ENCODE results near the gene CTIF.

The CTIF gene

DNA sequence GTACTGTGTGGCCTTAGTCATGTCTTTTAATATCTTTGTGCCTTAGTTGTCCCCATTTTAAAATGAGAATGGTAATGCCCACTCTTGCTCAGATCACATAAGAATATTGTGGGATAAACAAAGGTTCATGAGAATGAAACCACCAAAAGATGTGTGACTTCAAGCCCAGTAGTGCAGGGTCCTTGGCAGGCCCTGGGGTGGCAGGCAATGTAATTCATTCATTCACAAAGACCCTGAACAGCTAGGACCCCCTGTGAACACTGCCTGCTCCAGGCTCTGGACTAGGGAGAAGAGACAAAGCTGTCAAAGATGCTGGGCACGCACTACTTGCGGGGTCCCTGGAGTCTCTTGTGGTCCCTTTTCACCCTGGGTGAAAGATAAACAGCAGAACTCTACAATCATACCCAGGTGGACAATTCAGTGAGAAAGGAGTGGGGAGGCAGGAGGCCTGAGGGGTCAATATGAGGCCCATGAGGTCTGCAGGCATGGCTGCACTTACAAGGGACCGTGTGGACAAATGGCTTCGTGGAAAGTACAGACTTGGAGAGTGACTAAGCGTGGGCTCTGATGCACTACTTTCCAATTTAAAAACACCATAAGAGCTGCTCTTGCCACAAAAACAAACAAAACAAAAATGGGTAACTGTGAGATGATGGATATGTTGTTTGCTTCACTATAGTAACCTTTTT is 275.8 kb downstream of the CTIF start:
- no peak overlapping the region for H2AFZ ChIP-seq (ENCODE audit: low read length)
- H2BK5ac ChIP-seq (ENCODE audit: low read length), result no peak overlapping the region
- no peak overlapping the region for H3K14ac ChIP-seq (ENCODE audit: low read length)
- no peak overlapping the region for H2BK12ac ChIP-seq (ENCODE audit: low read length)
- H2BK15ac ChIP-seq (ENCODE audit: low read length), result no peak overlapping the region
- H3K18ac ChIP-seq (ENCODE audit: low read length), result no peak overlapping the region
- no peaks in the 10 kb centered on the region for H3K9me3 ChIP-seq (replicated peaks in 1 of 2; ENCODE audit: control insufficient read depth in 2 of 2, insufficient read depth in 1 of 2, low read depth in 1 of 2, low read length in 2 of 2)
- no peak overlapping the region for H3K4me2 ChIP-seq (ENCODE audit: insufficient read depth, low read length, poor library complexity, severe bottlenecking)
- H3K4me3 ChIP-seq (ENCODE audit: low read length in 2 of 2), result no peak overlapping the region
- DNase-seq (ENCODE audit: low spot score), result no peak
- no peak overlapping the region for H2AK5ac ChIP-seq (ENCODE audit: low read depth, low read length)
- no peak overlapping the region for H3K4ac ChIP-seq (ENCODE audit: low read length)
- H4K91ac ChIP-seq (ENCODE audit: low read depth, low read length, poor library complexity), result no peak overlapping the region
- H3K9ac ChIP-seq (ENCODE audit: low read depth, low read length, poor library complexity), result no peak overlapping the region
- peaks cover 5 to 12% of the 10 kb centered on the region in 2 donors for H3K4me1 ChIP-seq (ENCODE audit: control insufficient read depth in 2 of 2, insufficient read depth in 1 of 2, low read depth in 1 of 2, low read length in 2 of 2)
- no CpG with 5 or more reads among the region's 5 CpGs for WGBS, 2 donors (ENCODE audit: extremely low coverage in 2 of 2, insufficient read length in 2 of 2, insufficient replicate concordance in 1 of 2)
- no peak overlapping the region for H2BK120ac ChIP-seq (ENCODE audit: low read depth, low read length)
- no peak overlapping the region for H3K27ac ChIP-seq (replicated peaks; ENCODE audit: low read length)
- no peak overlapping the region for H3K23ac ChIP-seq (ENCODE audit: low read depth, low read length, poor library complexity)
- peaks cover 0 to 2% of the 10 kb centered on the region in 2 donors for H3K36me3 ChIP-seq (replicated peaks in 1 of 2; ENCODE audit: control insufficient read depth in 2 of 2, insufficient read depth in 2 of 2, low read length in 2 of 2)
- H4K8ac ChIP-seq (ENCODE audit: low read depth, low read length), result no peak overlapping the region
- H3K27me3 ChIP-seq (ENCODE audit: control insufficient read depth in 3 of 3, insufficient read depth in 3 of 3, low read depth in 1 of 3, low read length in 3 of 3), result no peaks in the 10 kb centered on the region
- H3K79me1 ChIP-seq (ENCODE audit: low read depth, low read length), result no peaks in the 10 kb centered on the region

DNA sequence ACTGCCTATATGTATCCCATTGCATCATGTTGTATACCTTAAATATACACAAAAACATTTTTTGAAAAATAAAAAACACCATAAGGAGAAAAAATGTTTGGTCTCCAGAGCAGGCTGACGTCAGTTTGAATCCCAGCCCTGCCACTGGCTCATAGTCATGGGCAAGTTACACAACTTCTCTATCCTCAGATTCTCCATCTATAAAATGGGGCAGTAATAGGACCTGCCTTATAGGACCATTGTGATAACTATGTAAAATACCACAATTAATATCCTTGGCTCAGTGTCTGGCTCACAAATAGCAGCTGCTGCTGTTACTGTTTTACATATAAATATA is 276.3 kb downstream of the CTIF start:
- Histone ChIP-seq H3K4me3 (ENCODE audit: low read length in 2 of 2) (no peak overlapping the region), H3K18ac (ENCODE audit: low read length) (no peak overlapping the region), H3K23ac (ENCODE audit: low read depth, low read length, poor library complexity) (no peak overlapping the region), H3K9me3 (replicated peaks in 1 of 2; ENCODE audit: control insufficient read depth in 2 of 2, insufficient read depth in 1 of 2, low read depth in 1 of 2, low read length in 2 of 2) (no peaks in the 10 kb centered on the region), H3K9ac (ENCODE audit: low read depth, low read length, poor library complexity) (no peak overlapping the region), H3K4me2 (ENCODE audit: insufficient read depth, low read length, poor library complexity, severe bottlenecking) (no peak overlapping the region), H2BK5ac (ENCODE audit: low read length) (no peak overlapping the region), H3K14ac (ENCODE audit: low read length) (no peak overlapping the region), H3K4me1 (ENCODE audit: control insufficient read depth in 2 of 2, insufficient read depth in 1 of 2, low read depth in 1 of 2, low read length in 2 of 2) (peaks cover 5 to 12% of the 10 kb centered on the region in 2 donors), H3K36me3 (replicated peaks in 1 of 2; ENCODE audit: control insufficient read depth in 2 of 2, insufficient read depth in 2 of 2, low read length in 2 of 2) (peaks cover 0 to 5% of the 10 kb centered on the region in 2 donors), H3K4ac (ENCODE audit: low read length) (no peak overlapping the region), H3K27ac (replicated peaks; ENCODE audit: low read length) (no peak overlapping the region), H2AFZ (ENCODE audit: low read length) (no peak overlapping the region), H2AK5ac (ENCODE audit: low read depth, low read length) (no peak overlapping the region), H2BK12ac (ENCODE audit: low read length) (no peak overlapping the region), H4K8ac (ENCODE audit: low read depth, low read length) (no peak overlapping the region), H3K27me3 (ENCODE audit: control insufficient read depth in 3 of 3, insufficient read depth in 3 of 3, low read depth in 1 of 3, low read length in 3 of 3) (no peaks in the 10 kb centered on the region), H2BK15ac (ENCODE audit: low read length) (no peak overlapping the region), H2BK120ac (ENCODE audit: low read depth, low read length) (no peak overlapping the region), H3K79me1 (ENCODE audit: low read depth, low read length) (no peaks in the 10 kb centered on the region), H4K91ac (ENCODE audit: low read depth, low read length, poor library complexity) (no peak overlapping the region)
- no CpG with 5 or more reads among the region's 1 CpG for WGBS, 2 donors (ENCODE audit: extremely low coverage in 2 of 2, insufficient read length in 2 of 2, insufficient replicate concordance in 1 of 2)
- no peak for DNase-seq (ENCODE audit: low spot score)

DNA sequence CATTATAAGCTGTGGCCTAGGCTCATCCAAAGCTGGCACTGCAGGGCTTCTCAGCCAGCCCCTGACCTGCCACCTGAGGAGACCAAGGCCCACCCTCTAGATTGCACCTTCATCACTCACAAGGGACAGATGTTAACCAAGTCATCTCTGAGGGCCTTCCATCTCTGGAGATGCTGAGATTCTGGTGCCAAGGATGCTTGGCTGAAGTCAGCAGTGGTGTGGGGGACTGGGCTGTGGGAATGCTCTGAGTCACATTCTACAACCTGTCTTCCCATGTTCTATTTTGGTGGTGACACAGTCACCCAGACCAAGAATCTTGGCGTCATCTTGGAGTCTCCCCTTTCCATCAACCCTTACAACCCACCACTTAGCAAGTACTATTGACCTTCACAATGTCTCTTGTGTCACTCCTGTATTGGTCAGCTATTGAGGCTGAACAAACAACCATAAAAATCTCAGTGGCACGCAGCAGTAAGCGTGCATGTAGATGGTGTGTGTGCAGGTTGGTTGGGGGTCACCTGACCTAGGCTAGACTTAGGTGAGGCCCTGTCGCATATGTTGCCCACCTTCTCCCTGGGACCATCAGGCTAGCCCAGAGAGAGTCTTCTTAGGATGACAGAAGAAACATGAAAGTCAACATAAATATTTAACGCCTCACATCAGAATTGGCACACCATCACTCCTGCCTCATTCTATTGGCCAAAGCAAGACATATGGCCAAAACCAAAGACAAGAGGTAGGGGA is 276.9 kb downstream of the CTIF start:
- H3K14ac ChIP-seq (ENCODE audit: low read length), result no peak overlapping the region
- H3K9me3 ChIP-seq (replicated peaks in 1 of 2; ENCODE audit: control insufficient read depth in 2 of 2, insufficient read depth in 1 of 2, low read depth in 1 of 2, low read length in 2 of 2), result no peaks in the 10 kb centered on the region
- H2BK5ac ChIP-seq (ENCODE audit: low read length), result no peak overlapping the region
- H2BK12ac ChIP-seq (ENCODE audit: low read length), result no peak overlapping the region
- peaks cover 5 to 12% of the 10 kb centered on the region in 2 donors for H3K4me1 ChIP-seq (ENCODE audit: control insufficient read depth in 2 of 2, insufficient read depth in 1 of 2, low read depth in 1 of 2, low read length in 2 of 2)
- H3K36me3 ChIP-seq (replicated peaks in 1 of 2; ENCODE audit: control insufficient read depth in 2 of 2, insufficient read depth in 2 of 2, low read length in 2 of 2), result peaks cover 0 to 5% of the 10 kb centered on the region in 2 donors
- no peak overlapping the region for H3K23ac ChIP-seq (ENCODE audit: low read depth, low read length, poor library complexity)
- no peak overlapping the region for H4K91ac ChIP-seq (ENCODE audit: low read depth, low read length, poor library complexity)
- H2AK5ac ChIP-seq (ENCODE audit: low read depth, low read length), result no peak overlapping the region
- H3K27me3 ChIP-seq (ENCODE audit: control insufficient read depth in 3 of 3, insufficient read depth in 3 of 3, low read depth in 1 of 3, low read length in 3 of 3), result no peaks in the 10 kb centered on the region
- H3K4ac ChIP-seq (ENCODE audit: low read length), result no peak overlapping the region
- no peak overlapping the region for H3K4me2 ChIP-seq (ENCODE audit: insufficient read depth, low read length, poor library complexity, severe bottlenecking)
- H3K9ac ChIP-seq (ENCODE audit: low read depth, low read length, poor library complexity), result no peak overlapping the region
- DNase-seq (ENCODE audit: low spot score), result no peak
- H3K18ac ChIP-seq (ENCODE audit: low read length), result no peak overlapping the region
- H4K8ac ChIP-seq (ENCODE audit: low read depth, low read length), result no peak overlapping the region
- no peak overlapping the region for H3K27ac ChIP-seq (replicated peaks; ENCODE audit: low read length)
- H3K79me1 ChIP-seq (ENCODE audit: low read depth, low read length), result no peaks in the 10 kb centered on the region
- no peak overlapping the region for H2BK120ac ChIP-seq (ENCODE audit: low read depth, low read length)
- H2BK15ac ChIP-seq (ENCODE audit: low read length), result no peak overlapping the region
- WGBS, 2 donors (ENCODE audit: extremely low coverage in 2 of 2, insufficient read length in 2 of 2, insufficient replicate concordance in 1 of 2), result no CpG with 5 or more reads among the region's 5 CpGs
- H3K4me3 ChIP-seq (ENCODE audit: low read length in 2 of 2), result no peak overlapping the region
- H2AFZ ChIP-seq (ENCODE audit: low read length), result no peak overlapping the region

DNA sequence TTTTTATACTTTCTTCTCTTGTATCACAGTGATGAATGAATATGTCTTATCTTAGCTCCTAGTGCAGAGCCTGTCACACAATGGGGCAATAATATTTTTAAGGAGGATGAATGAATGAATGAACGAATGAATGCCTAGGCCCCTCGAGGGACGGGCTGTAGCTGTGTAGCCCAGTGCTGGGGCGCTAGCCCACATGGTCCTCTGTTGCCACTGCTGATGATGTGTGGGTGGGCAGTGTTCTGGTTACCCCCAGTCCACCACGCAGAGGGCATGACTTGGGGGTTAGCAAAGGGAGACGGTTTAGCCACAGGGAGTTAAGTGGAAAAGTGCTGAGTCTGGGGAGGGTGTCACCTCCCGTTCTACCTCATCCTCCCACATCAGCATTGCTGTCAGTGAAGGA is 277.7 kb downstream of the CTIF start:
- no peaks in the 10 kb centered on the region for H3K79me1 ChIP-seq (ENCODE audit: low read depth, low read length)
- no peaks in the 10 kb centered on the region for H3K27me3 ChIP-seq (ENCODE audit: control insufficient read depth in 3 of 3, insufficient read depth in 3 of 3, low read depth in 1 of 3, low read length in 3 of 3)
- no peak overlapping the region for H2BK12ac ChIP-seq (ENCODE audit: low read length)
- no peak overlapping the region for H2BK5ac ChIP-seq (ENCODE audit: low read length)
- no peak overlapping the region for H3K18ac ChIP-seq (ENCODE audit: low read length)
- no peak overlapping the region for H2BK15ac ChIP-seq (ENCODE audit: low read length)
- DNase-seq (ENCODE audit: low spot score), result no peak
- H3K4me1 ChIP-seq (ENCODE audit: control insufficient read depth in 2 of 2, insufficient read depth in 1 of 2, low read depth in 1 of 2, low read length in 2 of 2), result peaks cover 5 to 12% of the 10 kb centered on the region in 2 donors
- no peak overlapping the region for H2AFZ ChIP-seq (ENCODE audit: low read length)
- H3K14ac ChIP-seq (ENCODE audit: low read length), result no peak overlapping the region
- no CpG with 5 or more reads among the region's 7 CpGs for WGBS, 2 donors (ENCODE audit: extremely low coverage in 2 of 2, insufficient read length in 2 of 2, insufficient replicate concordance in 1 of 2)
- H3K36me3 ChIP-seq (replicated peaks in 1 of 2; ENCODE audit: control insufficient read depth in 2 of 2, insufficient read depth in 2 of 2, low read length in 2 of 2), result peaks cover 0 to 5% of the 10 kb centered on the region in 2 donors
- H2BK120ac ChIP-seq (ENCODE audit: low read depth, low read length), result no peak overlapping the region
- H4K8ac ChIP-seq (ENCODE audit: low read depth, low read length), result no peak overlapping the region
- no peak overlapping the region for H3K4me3 ChIP-seq (ENCODE audit: low read length in 2 of 2)
- H4K91ac ChIP-seq (ENCODE audit: low read depth, low read length, poor library complexity), result no peak overlapping the region
- H3K4me2 ChIP-seq (ENCODE audit: insufficient read depth, low read length, poor library complexity, severe bottlenecking), result no peak overlapping the region
- no peak overlapping the region for H3K23ac ChIP-seq (ENCODE audit: low read depth, low read length, poor library complexity)
- no peak overlapping the region for H3K9ac ChIP-seq (ENCODE audit: low read depth, low read length, poor library complexity)
- H2AK5ac ChIP-seq (ENCODE audit: low read depth, low read length), result no peak overlapping the region
- H3K9me3 ChIP-seq (replicated peaks in 1 of 2; ENCODE audit: control insufficient read depth in 2 of 2, insufficient read depth in 1 of 2, low read depth in 1 of 2, low read length in 2 of 2), result no peaks in the 10 kb centered on the region
- H3K4ac ChIP-seq (ENCODE audit: low read length), result no peak overlapping the region
- H3K27ac ChIP-seq (replicated peaks; ENCODE audit: low read length), result no peak overlapping the region
